ENCODE measurements around the gene UNC119B.

UNC119B gene

DNA sequence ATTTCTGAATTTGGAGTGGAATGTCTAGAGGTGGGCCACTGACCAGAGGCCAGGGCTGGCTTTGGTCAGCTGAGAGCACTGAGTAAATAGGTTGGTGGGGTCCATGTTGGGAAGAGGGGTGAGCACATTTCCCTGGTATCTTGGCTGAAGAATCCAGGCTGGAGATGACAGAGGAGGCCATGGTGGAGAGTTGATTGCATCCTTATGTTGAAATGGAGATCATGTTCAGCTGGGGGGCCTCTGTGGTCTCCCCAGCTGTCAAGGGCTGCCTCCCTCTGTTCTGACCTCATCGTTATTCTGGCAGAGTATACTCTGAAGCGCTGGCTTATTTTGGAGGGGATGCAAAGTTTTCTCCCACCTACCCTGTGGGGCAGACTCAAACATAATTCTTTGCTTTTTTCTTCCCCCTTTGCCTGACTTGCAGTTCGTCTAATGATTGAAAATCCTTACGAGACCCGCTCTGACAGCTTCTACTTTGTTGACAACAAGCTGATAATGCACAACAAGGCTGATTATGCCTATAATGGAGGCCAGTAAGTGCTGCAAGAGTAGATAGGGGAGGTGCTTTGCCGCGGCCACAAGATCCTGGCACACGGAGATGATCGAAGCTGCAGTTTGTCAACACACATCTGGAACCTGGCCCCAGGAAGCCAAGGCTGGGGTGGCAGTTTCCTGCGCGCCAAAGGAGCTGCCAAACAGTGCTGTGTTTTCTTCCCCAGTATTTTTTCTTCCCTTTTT lies 9.4 kb downstream of the UNC119B start:
- no peak for DNase-seq (ENCODE audit: low read depth)
- no peak overlapping the region for H3K4me3 ChIP-seq (ENCODE audit: low read depth, low read length)
- TF ChIP-seq, protein P1, sequence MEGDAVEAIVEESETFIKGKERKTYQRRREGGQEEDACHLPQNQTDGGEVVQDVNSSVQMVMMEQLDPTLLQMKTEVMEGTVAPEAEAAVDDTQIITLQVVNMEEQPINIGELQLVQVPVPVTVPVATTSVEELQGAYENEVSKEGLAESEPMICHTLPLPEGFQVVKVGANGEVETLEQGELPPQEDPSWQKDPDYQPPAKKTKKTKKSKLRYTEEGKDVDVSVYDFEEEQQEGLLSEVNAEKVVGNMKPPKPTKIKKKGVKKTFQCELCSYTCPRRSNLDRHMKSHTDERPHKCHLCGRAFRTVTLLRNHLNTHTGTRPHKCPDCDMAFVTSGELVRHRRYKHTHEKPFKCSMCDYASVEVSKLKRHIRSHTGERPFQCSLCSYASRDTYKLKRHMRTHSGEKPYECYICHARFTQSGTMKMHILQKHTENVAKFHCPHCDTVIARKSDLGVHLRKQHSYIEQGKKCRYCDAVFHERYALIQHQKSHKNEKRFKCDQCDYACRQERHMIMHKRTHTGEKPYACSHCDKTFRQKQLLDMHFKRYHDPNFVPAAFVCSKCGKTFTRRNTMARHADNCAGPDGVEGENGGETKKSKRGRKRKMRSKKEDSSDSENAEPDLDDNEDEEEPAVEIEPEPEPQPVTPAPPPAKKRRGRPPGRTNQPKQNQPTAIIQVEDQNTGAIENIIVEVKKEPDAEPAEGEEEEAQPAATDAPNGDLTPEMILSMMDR (IDR thresholded peaks at IDR 0.05; ENCODE audit: low read depth, low read length, missing control alignments) = no peak

DNA sequence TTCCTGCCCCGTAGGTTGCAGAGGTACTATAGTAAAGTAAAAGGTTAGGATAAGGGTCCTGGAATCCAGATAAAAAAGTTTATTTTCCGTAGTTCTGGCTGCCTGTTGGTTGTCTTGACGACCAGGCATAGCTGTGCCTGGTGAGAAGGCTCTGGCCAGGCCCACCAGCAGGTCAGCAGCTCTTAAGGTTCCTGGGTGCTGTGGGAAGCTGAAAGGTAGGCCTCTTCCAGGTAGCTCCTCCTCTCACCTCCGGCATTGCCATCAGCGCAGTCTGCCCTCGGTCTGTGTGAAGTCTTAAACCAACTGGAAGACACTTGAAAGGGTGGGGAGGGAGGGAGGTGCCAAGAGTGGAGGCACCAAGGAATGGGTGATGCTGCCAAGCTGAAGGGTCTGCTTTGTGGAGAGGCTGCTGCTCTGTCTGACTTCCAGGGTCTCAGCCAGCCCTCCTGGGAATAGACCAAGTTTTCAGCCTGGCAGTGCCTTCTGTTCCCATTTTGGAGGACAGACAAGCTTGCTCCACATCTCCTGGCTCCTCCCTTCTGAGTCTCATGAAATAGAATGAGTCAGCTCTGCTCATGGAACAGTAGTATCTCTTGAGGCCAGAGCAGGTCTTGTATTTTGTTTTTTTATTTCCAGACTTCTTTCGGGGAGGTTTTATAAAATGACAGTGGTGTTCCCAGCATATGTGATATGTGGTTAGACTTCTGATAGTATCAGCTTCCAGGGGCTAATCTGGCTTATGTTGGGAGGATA lies 10.2 kb downstream of the UNC119B start:
- no peak overlapping the region for H3K4me3 ChIP-seq (ENCODE audit: low read depth, low read length)
- no peak for DNase-seq (ENCODE audit: low read depth)
- TF ChIP-seq, protein P1 (IDR thresholded peaks at IDR 0.05; ENCODE audit: low read depth, low read length, missing control alignments) = no peak

DNA sequence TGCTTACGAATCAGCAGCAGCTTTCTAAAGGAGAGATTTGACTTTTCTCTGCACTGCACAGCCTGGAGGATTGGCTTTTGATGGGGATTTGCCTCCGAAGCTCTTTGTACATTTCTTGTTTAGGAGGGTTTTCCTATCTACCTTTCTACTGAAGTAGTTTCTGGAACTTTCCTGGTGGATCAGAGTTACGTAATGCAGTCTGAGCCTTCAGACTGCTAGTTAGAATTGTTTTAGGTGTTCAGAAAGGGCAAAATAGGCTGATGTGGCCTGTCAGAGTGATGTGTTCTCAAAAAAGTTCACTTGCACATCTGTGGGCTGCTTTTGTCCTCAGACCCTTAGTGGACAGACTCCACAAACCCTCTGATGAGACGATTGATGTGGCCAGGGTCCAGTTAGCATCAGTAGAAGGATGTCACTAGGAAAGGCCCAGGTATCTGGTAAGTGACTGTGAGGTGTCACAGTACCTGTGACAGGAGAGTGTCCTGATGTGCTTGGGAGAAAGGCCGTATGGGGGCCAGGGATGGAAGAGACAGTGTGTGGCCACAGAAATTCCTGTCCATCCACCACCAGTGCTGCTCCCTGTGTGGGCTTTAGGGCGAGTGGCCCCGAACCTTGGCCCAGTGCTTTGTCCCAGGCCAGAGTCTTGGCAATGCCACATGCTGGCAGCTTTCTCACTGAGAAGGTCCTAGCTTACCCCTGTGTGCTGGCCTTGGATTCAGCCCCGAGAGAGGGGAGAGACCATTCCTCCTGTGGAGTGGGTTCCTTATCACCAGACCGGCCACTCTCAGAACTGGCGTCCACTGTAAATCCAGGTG lies 10.9 kb downstream of the UNC119B start:
- no peak for DNase-seq (ENCODE audit: low read depth)
- TF ChIP-seq, protein P1 (IDR thresholded peaks at IDR 0.05; ENCODE audit: low read depth, low read length, missing control alignments) = no peak
- H3K4me3 ChIP-seq (ENCODE audit: low read depth, low read length) = no peak overlapping the region

DNA sequence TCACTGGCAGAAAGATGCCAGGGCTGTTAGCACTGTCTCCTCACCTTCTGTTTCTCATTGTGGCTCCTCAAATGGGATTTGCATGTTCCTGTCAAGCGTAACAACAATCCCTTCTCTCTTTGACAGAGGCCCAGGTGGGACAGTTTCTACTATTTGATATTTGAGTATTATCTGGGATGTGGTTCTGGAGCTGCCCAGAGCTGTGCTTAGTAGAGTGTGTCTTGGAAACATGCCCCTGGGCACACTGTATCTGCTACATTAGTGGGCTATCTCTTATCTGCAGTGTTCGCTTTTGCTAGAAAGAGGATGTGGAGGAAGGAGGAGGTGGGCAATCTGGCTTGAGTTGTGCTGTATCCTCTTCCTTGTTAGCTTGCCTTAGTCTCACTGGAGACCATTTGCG lies 11.6 kb downstream of the UNC119B start:
- TF ChIP-seq, protein P1 (IDR thresholded peaks at IDR 0.05; ENCODE audit: low read depth, low read length, missing control alignments) = no peak
- DNase-seq (ENCODE audit: low read depth) = no peak
- no peak overlapping the region for H3K4me3 ChIP-seq (ENCODE audit: low read depth, low read length)

DNA sequence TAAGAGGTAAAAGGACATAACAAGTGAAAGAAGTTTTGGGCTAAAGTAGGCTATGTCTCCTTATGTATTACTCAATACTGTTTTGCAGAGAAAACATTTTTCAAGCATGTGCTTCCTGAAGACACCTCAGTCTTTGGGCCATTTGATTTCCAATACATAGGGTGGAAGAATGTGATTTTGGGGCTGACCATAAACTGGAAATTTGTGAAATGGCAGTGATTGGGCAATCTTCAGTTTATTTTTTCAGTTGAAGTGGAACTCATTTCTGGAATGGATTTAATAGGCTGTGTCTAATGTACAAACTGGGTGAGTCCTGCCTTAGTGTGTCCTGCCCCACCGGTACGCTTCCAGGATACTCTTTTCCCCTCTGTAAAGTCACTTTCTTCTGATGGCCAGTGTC lies 12.5 kb downstream of the UNC119B start:
- no peak overlapping the region for H3K4me3 ChIP-seq (ENCODE audit: low read depth, low read length)
- TF ChIP-seq, protein P1 (IDR thresholded peaks at IDR 0.05; ENCODE audit: low read depth, low read length, missing control alignments) = no peak
- DNase-seq (ENCODE audit: low read depth) = no peak

DNA sequence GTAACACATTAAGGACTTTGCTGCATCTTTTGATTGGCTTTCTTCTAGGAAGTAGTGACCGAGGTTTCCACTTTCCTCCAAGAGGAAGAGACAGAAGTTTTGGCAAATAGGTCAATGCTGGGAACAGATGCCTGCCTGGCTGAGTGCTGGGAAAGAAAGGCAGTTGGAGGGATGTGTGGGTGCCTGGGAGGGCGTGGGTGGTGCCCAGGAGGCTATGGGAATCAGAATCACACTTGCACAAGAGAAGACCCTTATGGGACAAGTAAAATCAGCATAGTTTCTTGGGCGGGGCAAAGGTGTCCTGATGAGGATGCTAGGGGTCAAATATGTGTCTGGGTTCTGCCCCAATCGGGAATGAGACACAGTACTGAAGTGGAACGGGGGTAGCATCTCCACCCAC lies 14.5 kb downstream of the UNC119B start:
- DNase-seq (ENCODE audit: low read depth) = no peak
- TF ChIP-seq, protein P1 (IDR thresholded peaks at IDR 0.05; ENCODE audit: low read depth, low read length, missing control alignments) = no peak
- H3K4me3 ChIP-seq (ENCODE audit: low read depth, low read length) = no peak overlapping the region
